Mucosa of gallbladder (tissue), 1 donor: ENCODE results near the gene C1orf232. TPM values are rescaled to one million over a fixed set of nuclear protein-coding genes. Genes with fewer than 3 reads are reported as not detected.

ENCODE experiments used
- DNase-seq: peaks from one replicate; pipeline ENCODE4 v3.0.0-alpha.2; 2020; ENCODE audit warnings: low spot score
- total RNA-seq: library from RNA; stranded (reverse); gene quantifications from one replicate; pipeline ENCODE4 v1.2.1, GENCODE V29; 2021
- donor health status: DM: no; HTN: no; CAD: no.

The C1orf232 gene
- total RNA-seq, 1 donor from 2014 or later: not detected

GRCh38 chr1:26177182-26177684 is 8.5 kb upstream of the C1orf232 start, which contains the start of gene CNKSR1:
Gene CNKSR1, plus strand, starts transcription at chr1:26177491. Its CDS starts 57 bp downstream, at chr1:26177548.
- DNase-seq: peak; percentile 75

- no peak for DNase-seq
These were observed 6.6 kb upstream of the C1orf232 start for GRCh38 chr1:26175346-26175745.

DNA sequence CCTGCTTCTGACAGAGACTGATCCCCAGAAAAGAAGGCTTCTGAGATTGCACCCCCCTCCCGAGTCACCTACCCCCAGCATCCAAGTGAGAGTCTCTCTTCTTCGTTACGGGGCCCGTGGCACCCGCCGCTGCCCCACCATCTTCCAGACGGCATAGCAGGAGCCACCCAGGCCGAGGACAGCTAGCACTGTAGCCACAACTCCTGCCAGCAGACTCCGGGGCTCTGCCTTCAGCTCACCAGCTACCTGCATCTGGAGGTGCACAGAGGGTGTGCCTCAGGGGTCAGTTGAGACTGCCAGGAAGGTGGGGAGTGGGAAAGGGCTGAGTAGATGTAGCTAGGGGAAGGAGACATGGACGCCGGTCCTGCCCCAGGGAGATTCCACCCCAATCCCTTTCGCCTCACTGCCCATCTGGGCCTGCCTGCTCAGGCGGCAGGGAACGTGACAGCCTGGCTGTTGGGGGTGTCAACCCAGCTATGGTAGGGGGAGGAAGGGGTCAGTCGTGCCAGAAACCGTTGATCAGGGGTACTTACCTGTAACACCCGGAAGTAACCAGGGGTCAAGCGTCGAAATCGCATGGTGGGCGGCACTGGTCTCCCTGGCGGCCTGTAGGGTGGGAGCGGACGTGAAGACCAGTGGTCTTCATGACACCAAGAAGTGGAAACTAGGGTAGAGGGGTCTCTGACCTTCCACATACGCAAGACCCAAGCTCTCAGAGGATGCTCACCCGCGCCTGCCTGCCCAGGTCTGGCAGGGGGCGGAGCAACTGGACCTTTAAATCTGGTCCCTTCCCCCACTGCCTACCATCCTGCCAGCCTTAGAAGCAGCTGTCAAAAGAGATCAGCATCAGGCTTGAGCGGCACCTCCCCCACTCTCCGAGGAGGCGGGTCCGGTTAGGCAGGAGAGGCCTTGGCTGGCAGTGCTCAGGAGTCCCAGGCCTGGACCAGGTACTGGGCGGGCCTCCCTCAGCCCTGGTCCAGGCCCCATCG is 2.6 kb upstream of the C1orf232 start, which contains the start of gene ZNF593OS:
Gene ZNF593OS, minus strand, starts transcription at position 749 of the 989 bp plus-strand sequence. Its CDS starts 171 bp downstream, at position 578.
- DNase-seq: no peak

- DNase-seq: no peak
These were observed 1.7 kb upstream of the C1orf232 start for GRCh38 chr1:26170472-26170821.

GRCh38 chr1:26169669-26170471 is 1.1 kb upstream of the C1orf232 start, which contains the start of gene ZNF593:
Gene ZNF593, plus strand, starts transcription at chr1:26169908. Its CDS starts 76 bp downstream, at chr1:26169984.
- peak; percentile 91 for DNase-seq

DNA sequence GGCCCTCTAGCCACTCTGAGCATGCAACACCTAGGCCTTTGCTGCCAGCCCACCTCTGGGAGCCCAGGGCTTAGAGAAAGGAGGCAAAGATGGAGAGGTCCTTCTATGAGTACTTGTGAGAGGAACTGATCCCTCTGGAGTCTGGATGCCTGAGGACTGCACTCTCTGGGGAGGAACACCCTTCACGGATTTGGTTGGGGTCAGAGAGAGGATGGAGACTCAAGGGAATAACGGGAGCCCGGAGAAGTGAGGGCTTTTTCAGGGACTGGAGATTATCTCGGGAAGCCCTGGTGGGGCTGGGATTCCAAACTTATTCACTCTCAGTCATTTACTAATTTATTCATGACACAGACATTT is 413 bp upstream of the C1orf232 start:
- no peak for DNase-seq

DNA sequence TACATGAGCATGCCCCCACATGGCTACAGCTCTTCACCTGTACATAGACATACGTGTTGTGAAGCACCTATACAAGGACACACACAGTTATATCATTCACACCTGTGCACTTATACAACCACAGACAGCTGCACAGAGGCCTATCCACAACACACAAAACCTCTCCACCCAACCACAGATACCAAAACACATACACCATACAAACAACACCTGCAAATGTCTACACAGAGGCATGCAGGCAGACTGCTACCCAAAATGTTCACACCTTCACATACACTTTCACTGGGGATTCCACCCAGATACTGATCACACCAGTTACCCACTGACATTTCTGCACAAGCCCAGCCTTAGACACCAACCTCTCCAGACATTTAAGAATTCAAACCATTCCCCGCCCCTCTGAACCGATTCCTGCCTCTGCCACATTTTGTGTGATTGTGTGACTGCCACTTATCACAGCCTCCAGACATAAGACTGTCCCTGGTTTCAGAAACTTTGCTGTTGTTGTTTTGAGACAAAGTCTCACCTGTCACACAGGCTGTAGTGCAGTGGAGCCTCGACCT is 2.0 kb downstream of the C1orf232 start:
- DNase-seq: no peak

GRCh38 chr1:26164861-26165842 is 3.6 kb downstream of the C1orf232 start:
- DNase-seq: no peak

DNA sequence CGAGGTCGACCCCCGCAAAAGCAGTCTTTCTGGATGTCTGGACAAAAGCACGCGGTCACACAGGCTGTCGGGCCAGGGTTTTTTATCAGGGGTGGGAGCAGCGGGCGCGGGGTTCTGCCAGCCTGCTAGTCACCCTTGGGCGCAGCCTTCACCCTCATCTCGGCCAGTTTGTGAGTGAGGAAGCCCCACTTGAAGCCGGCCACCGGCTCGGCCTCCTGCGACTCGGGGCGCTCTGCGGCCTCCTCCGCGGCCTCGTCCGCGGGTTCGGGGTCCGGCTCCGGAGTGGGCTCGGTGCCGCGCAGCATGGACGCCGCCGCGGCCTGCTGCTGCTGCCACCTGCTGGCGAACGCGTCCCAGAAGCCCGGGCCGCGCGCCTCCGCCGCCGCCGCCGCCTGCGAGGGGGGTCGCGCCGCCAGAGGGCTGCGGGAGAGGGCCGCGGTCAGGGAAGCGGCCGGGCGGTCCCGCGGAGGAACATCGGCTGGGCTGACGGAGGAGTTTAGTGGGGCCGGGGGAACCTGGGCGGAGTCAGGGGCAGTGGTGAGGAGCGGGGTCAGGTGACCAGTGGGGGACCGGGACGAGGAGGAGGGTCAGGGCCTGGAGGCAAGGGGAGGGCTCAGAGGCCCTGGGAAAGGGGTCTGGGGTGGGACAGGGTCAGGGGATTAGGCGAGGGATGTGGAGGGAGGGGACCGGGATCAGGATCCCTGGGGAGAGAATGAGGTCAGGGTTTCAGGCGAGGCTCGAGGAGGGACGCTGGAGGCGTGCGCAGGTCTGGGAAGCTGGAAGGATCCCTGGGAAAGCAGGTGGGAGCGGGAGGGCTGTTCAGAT is 4.5 kb downstream of the C1orf232 start:
- DNase-seq: no peak

DNA sequence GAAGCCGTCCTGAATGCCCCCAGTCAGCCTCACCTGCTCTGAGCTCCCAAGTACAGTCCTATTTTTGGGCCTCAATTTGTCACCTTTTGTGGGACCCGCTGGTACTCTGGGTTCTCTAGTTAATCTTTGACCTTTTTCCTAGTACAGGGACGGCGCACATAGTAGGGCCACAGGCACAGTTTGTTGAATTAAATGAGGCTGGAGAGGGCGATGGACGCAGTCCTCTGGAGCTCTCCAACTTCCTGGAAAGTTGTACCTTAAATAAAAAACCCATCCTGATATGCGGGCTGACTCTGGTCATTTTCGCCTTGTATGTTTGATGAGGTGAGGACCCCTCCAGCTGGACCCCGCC is 5.1 kb downstream of the C1orf232 start:
- DNase-seq: no peak

DNA sequence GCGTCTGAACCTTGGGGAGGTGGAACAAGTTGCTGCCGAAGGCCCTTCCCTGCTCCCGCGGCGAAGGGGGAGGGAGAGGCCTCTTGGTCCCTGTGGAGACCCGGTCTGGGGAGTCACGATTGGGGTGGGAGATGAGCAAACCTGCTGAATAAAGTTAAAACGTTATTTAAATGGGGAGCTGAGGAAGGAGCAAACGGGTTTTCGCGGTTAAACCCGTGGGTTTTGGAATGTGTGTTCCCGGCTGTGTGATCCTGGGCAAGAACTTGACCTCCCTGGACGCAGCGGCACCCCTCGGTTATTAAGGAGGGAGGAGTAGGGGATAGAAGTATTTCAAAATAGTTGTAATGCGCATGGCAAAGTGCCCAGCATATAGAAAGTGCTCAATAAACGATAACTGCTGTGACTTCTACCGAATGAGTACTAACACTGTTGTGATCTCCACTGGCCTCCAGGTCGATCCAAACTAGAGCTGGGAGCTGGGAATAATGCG is 6.5 kb downstream of the C1orf232 start:
- no peak for DNase-seq

DNA sequence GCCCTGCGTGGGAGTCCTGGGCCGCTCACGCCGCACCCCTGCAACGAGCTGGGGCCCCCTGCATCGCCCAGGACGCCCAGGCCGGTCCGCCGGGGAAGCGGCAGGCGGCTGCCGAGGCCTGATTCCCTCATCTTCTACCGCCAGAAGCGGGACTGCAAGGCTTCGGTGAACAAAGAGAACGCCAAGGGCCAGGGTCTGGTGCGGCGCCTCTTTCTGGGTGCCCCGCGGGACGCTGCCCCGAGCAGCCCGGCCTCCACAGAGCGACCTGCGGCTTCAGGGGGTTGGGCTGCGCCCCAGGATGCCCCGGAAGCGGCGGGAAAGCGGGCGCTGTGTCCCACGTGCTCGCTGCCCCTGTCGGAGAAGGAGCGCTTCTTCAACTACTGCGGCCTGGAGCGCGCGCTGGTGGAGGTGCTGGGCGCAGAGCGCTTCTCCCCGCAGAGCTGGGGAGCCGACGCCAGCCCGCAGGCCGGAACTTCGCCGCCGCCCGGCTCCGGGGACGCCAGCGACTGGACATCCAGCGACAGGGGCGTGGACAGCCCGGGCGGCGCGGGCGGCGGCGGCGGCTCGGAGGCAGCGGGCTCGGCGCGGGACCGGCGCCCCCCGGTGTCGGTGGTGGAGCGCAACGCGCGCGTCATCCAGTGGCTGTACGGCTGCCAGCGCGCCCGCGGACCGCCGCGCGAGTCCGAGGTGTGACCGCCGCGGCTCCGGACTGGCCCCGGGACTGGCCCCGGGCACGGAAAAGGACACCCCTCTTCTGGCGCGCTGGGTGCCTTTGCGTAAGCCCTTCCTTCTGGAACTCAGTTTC is 7.1 kb downstream of the C1orf232 start:
- peak; percentile 45 for DNase-seq

GRCh38 chr1:26160527-26161414 is 8.0 kb downstream of the C1orf232 start:
- no peak for DNase-seq

- DNase-seq: no peak
These were observed 9.1 kb downstream of the C1orf232 start for GRCh38 chr1:26159743-26160039.

DNA sequence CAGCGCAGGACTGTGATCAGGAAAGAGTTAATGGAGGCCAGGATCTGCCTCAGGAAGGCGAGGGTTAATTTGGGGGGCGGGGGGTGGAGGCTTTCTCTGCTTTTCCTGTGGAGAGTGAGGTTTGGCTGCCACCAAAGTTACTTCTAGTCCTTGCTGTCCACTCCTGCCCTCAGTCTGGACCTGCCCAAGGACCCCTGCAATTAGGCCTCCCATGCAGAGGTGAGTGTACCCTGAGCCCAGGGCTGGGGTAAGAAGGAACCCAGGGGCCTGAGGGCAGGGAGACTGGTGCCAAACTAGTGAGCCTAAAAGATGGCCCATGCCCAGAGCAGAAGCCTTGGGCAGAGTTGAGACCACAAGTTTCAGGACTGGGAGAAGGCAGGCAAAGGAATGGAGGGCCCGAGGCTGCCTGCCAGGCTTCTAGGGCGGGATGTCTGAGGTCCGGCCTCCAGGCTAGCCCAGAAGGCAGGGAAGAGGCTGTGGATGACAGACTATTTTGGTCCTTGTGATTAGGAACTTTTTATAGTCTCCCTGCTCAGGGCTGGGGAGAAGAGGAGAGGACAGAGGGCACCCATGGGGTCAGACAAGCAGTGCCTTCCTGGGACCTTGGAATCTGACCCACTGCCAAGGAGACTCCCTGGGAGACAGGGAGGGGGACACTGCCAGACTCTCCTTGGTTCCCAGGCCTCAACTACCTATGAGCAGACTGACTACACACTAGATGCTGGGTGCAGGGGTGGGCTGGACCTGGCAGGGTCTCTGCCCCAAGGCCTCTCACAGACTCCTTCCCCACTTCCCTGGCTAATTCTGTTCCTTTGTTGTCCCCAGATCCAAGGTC is 9.6 kb downstream of the C1orf232 start, which contains the start of gene FAM110D:
Gene FAM110D, plus strand, starts transcription at position 172 of the 835 bp plus-strand sequence. CDS start 2,213 bp downstream, outside the sequence.
- no peak for DNase-seq

GRCh38 chr1:26158271-26158907 is 10.4 kb downstream of the C1orf232 start:
- no peak for DNase-seq
